ENCODE results near the gene ITPKB. TPM values are rescaled to one million over a fixed set of nuclear protein-coding genes. Genes with fewer than 3 reads are reported as not detected.

The ITPKB gene
- total RNA-seq, 1 donor from 2014 or later, result 1.6 TPM

GRCh38 chr1:226695335-226695900 lies 43.7 kb downstream of the ITPKB start:
- Histone ChIP-seq H3K9me3 (ENCODE audit: low read depth) (no peaks in the 10 kb centered on the region), H3K4me1 (no peaks in the 10 kb centered on the region), H4K20me1 (ENCODE audit: low read depth) (no peaks in the 10 kb centered on the region), H3K27ac (no peak overlapping the region), H3K27me3 (no peaks in the 10 kb centered on the region), H3K4me2 (no peak overlapping the region), H3K4me3 (no peak overlapping the region), H3K36me3 (no peaks in the 10 kb centered on the region), H2AFZ (replicated peaks) (no peak overlapping the region), H3K79me2 (ENCODE audit: low read depth) (no peaks in the 10 kb centered on the region), H3F3A (ENCODE audit: low read depth) (no peaks in the 10 kb centered on the region), H3K9ac (no peak overlapping the region)
- Mint-ChIP-seq H3K36me3 (peaks cover 5% of the 10 kb centered on the region), H3K9me3 (no peaks in the 10 kb centered on the region), H3K27me3 (ENCODE audit: insufficient read depth, low read depth) (peaks cover 6% of the 10 kb centered on the region), H3K27ac (no peak overlapping the region), H3K4me3 (no peak overlapping the region), H3K4me1 (peaks cover 15% of the 10 kb centered on the region)
- DNase-seq (ENCODE audit: low spot score), result no peak
- TF ChIP-seq, protein P1, sequence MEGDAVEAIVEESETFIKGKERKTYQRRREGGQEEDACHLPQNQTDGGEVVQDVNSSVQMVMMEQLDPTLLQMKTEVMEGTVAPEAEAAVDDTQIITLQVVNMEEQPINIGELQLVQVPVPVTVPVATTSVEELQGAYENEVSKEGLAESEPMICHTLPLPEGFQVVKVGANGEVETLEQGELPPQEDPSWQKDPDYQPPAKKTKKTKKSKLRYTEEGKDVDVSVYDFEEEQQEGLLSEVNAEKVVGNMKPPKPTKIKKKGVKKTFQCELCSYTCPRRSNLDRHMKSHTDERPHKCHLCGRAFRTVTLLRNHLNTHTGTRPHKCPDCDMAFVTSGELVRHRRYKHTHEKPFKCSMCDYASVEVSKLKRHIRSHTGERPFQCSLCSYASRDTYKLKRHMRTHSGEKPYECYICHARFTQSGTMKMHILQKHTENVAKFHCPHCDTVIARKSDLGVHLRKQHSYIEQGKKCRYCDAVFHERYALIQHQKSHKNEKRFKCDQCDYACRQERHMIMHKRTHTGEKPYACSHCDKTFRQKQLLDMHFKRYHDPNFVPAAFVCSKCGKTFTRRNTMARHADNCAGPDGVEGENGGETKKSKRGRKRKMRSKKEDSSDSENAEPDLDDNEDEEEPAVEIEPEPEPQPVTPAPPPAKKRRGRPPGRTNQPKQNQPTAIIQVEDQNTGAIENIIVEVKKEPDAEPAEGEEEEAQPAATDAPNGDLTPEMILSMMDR (IDR thresholded peaks at IDR 0.05), result no peak
- no peak for TF ChIP-seq EZH2phosphoT487 (IDR thresholded peaks at IDR 0.05)
- TF ChIP-seq EZH2 (IDR thresholded peaks at IDR 0.05), result no peak

DNA sequence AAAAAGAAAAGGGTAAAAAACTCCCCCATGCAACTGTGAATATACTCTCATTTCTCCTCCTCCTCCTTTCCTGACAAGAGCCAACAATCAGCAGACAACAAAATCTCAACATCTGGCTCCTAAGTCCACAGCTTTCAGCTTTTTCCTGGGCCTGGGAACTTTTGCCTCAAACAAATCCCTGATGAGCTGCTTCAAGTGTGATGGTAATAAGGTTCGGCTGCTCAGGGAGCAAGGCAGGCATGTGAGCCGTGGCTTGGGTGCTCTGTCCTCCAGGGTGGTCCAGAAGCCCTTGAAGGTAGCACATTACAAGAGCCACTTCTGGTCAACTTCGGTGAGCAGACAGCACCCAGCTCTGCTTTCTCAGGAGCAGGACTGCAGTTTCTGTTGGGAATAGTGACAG lies 46.3 kb downstream of the ITPKB start:
- no peak for DNase-seq (ENCODE audit: low spot score)
- peaks cover 14% of the 10 kb centered on the region for H3K4me1 ChIP-seq
- H3F3A ChIP-seq (ENCODE audit: low read depth), result no peaks in the 10 kb centered on the region
- no peaks in the 10 kb centered on the region for H3K9me3 Mint-ChIP-seq
- no peak for TF ChIP-seq EZH2 (IDR thresholded peaks at IDR 0.05)
- no peak for TF ChIP-seq EZH2phosphoT487 (IDR thresholded peaks at IDR 0.05)
- TF ChIP-seq, protein P1 (IDR thresholded peaks at IDR 0.05), result no peak
- H3K27me3 ChIP-seq, result no peaks in the 10 kb centered on the region
- H3K36me3 Mint-ChIP-seq, result no peaks in the 10 kb centered on the region
- no peaks in the 10 kb centered on the region for H4K20me1 ChIP-seq (ENCODE audit: low read depth)
- peaks cover 2% of the 10 kb centered on the region for H3K27me3 Mint-ChIP-seq (ENCODE audit: insufficient read depth, low read depth)
- peaks cover 27% of the 10 kb centered on the region for H3K4me1 Mint-ChIP-seq
- no peak overlapping the region for H3K9ac ChIP-seq
- no peak overlapping the region for H3K27ac Mint-ChIP-seq
- H3K36me3 ChIP-seq, result no peaks in the 10 kb centered on the region
- no peak overlapping the region for H3K4me3 Mint-ChIP-seq
- H3K4me2 ChIP-seq, result no peak overlapping the region
- no peaks in the 10 kb centered on the region for H3K79me2 ChIP-seq (ENCODE audit: low read depth)
- no peak overlapping the region for H2AFZ ChIP-seq (replicated peaks)
- no peak overlapping the region for H3K27ac ChIP-seq
- no peak overlapping the region for H3K4me3 ChIP-seq
- no peaks in the 10 kb centered on the region for H3K9me3 ChIP-seq (ENCODE audit: low read depth)

GRCh38 chr1:226692051-226692792 lies 46.9 kb downstream of the ITPKB start:
- Histone ChIP-seq H3K9me3 (ENCODE audit: low read depth) (no peaks in the 10 kb centered on the region), H3K27ac (no peak overlapping the region), H3K27me3 (no peaks in the 10 kb centered on the region), H3K4me3 (no peak overlapping the region), H3K9ac (no peak overlapping the region), H4K20me1 (ENCODE audit: low read depth) (no peaks in the 10 kb centered on the region), H3K36me3 (no peaks in the 10 kb centered on the region), H2AFZ (replicated peaks) (no peak overlapping the region), H3F3A (ENCODE audit: low read depth) (no peaks in the 10 kb centered on the region), H3K79me2 (ENCODE audit: low read depth) (no peaks in the 10 kb centered on the region), H3K4me2 (no peak overlapping the region), H3K4me1 (peaks cover 18% of the 10 kb centered on the region)
- Mint-ChIP-seq H3K4me1 (peaks cover 23% of the 10 kb centered on the region), H3K9me3 (no peaks in the 10 kb centered on the region), H3K27me3 (ENCODE audit: insufficient read depth, low read depth) (peaks cover 2% of the 10 kb centered on the region), H3K36me3 (no peaks in the 10 kb centered on the region), H3K27ac (no peak overlapping the region), H3K4me3 (no peak overlapping the region)
- no peak for DNase-seq (ENCODE audit: low spot score)
- TF ChIP-seq, protein P1 (IDR thresholded peaks at IDR 0.05), result no peak
- no peak for TF ChIP-seq EZH2 (IDR thresholded peaks at IDR 0.05)
- TF ChIP-seq EZH2phosphoT487 (IDR thresholded peaks at IDR 0.05), result no peak
